NK-92 (cell line): ENCODE measurements around the gene MUC3A.

ENCODE experiments used
- DNase-seq: peaks from one replicate; lab custom pipeline; 2025; ENCODE audit not compliant: unreplicated experiment; lab: John Stamatoyannopoulos, UW

Gene MUC3A

DNA sequence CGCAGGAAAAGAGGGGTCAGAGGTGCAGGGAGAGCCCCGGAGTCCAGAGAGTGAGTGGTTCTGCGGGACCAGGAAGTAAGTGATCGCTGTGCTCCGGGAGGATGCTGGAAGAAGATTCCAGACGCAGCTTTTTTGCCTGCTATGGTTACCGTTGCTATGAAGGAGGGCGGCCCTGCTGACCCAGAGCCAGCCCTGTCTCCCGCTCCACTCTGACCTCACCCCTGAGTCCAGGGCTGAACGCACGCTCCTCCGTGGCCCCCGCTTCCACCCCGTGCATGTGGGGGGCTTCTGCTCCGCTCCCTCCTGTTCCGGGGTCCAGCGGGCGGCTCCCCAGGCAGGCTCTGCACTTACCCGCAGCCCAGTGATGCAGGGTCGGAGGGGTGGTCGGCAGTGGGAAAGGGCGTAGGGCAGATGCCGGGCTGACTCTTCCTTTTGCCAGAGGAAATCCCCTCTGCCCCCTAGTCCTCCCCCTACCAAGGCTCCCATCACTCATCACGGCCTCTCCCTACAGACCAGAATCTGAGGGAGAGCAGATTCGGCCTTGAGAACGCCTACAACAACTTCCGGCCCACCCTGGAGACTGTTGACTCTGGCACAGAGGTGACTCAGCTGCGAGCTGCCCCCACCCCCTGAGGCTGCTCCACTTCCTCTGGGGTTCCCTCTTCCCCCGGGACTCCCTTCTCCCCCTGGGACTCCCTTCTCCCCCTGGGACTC is 67.9 kb downstream of the MUC3A start:
- DNase-seq = no peak
